ENCODE data around the gene CD83.

DNA sequence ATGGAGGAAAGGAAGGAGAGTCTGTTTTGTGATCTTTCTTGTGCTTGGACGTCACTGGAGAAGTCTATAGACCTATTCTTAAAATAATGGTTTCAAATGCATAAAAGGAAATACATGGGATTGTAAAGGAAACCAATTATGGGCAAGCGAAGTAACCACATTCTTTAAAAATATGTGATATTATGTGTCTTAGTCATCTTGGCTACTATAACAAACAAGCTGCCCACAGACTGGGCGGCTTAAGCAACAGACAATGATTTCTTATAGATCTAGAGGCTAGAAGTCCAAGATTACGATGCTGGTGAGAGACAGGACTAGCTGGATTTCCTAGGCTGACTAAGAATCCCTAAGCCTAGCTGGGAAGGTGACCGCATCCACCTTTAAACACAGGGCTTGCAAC lies 49.4 kb upstream of the CD83 start:
- TF ChIP-seq, protein P1, sequence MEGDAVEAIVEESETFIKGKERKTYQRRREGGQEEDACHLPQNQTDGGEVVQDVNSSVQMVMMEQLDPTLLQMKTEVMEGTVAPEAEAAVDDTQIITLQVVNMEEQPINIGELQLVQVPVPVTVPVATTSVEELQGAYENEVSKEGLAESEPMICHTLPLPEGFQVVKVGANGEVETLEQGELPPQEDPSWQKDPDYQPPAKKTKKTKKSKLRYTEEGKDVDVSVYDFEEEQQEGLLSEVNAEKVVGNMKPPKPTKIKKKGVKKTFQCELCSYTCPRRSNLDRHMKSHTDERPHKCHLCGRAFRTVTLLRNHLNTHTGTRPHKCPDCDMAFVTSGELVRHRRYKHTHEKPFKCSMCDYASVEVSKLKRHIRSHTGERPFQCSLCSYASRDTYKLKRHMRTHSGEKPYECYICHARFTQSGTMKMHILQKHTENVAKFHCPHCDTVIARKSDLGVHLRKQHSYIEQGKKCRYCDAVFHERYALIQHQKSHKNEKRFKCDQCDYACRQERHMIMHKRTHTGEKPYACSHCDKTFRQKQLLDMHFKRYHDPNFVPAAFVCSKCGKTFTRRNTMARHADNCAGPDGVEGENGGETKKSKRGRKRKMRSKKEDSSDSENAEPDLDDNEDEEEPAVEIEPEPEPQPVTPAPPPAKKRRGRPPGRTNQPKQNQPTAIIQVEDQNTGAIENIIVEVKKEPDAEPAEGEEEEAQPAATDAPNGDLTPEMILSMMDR (IDR thresholded peaks at IDR 0.05), result no peak
- no peak for TF ChIP-seq POLR2A (IDR thresholded peaks at IDR 0.05; ENCODE audit: low read depth)
- no peak for TF ChIP-seq EP300 (IDR thresholded peaks at IDR 0.05)
